IMR-90 (cell line): ENCODE data around the gene LENEP. TPM values are rescaled to one million over a fixed set of nuclear protein-coding genes. Genes with fewer than 3 reads are reported as not detected.

Experiments used
- ATAC-seq: fragments of 200-7000 bp; cut with Tn5 transposase; 2 replicates; pipeline ENCODE4 v1.9.1; 2020; ENCODE audit warnings: low read depth, mild to moderate bottlenecking, moderate library complexity
- BruUV-seq: library from RNA; stranded (reverse); fragments of 400-500 nt; replicated peaks from 2 replicates; lab custom pipeline; 2021; lab: Mats Ljungman, UMichigan
- CTCF ChIA-PET: fragments of 300-600 bp; formaldehyde crosslinking; extraction: SDS; loops from one replicate; lab custom pipeline; 2021; ENCODE audit warnings: antibody characterized with exemption; lab: Yijun Ruan, JAX
- POLR2A ChIA-PET: fragments of 300-600 bp; sonication (Branson Sonifier 250); formaldehyde crosslinking; loops from one replicate; lab custom pipeline; 2022; ENCODE audit warnings: antibody characterized with exemption; ENCODE audit not compliant: unreplicated experiment; lab: Charles Lee
- DNase-seq: peaks from one replicate; pipeline ENCODE4 v3.0.0; 2013
- H2AFZ ChIP-seq: replicated peaks from 2 replicates; pipeline ENCODE3; 2013; ENCODE audit warnings: low read length, mild to moderate bottlenecking; ENCODE audit not compliant: poor library complexity
- H2AK5ac ChIP-seq: 2 replicates; pipeline ENCODE4 v1.6.1; 2013; ENCODE audit warnings: low read depth, low read length, inconsistent platforms
- H2AK9ac ChIP-seq: replicated peaks from 2 replicates; pipeline ENCODE3; 2013; ENCODE audit warnings: mild to moderate bottlenecking, low read depth, low read length, moderate library complexity; ENCODE audit not compliant: poor library complexity
- H2BK120ac ChIP-seq: 2 replicates; pipeline ENCODE4 v1.6.1; 2013; ENCODE audit warnings: low read depth, low read length, inconsistent platforms
- H2BK15ac ChIP-seq: 3 replicates; pipeline ENCODE4 v1.6.1; 2013; ENCODE audit warnings: low read depth, low read length, inconsistent platforms
- H2BK20ac ChIP-seq: 2 replicates; pipeline ENCODE4 v1.6.1; 2013; ENCODE audit warnings: low read depth, mild to moderate bottlenecking, inconsistent platforms, low read length, moderate library complexity
- H2BK5ac ChIP-seq: 2 replicates; pipeline ENCODE4 v1.6.1; 2013; ENCODE audit warnings: mild to moderate bottlenecking, low read depth, low read length, inconsistent platforms; ENCODE audit not compliant: poor library complexity, severe bottlenecking
- H3K14ac ChIP-seq: replicated peaks from 2 replicates; pipeline ENCODE4 v1.6.1; 2013; ENCODE audit warnings: low read depth, low read length, inconsistent platforms
- H3K18ac ChIP-seq: 2 replicates; pipeline ENCODE4 v1.6.1; 2013; ENCODE audit warnings: low read depth, low read length, control low read depth
- H3K23ac ChIP-seq: 2 replicates; pipeline ENCODE4 v1.6.1; 2013; ENCODE audit warnings: low read depth, low read length, inconsistent platforms
- H3K27ac ChIP-seq: 2 replicates; pipeline ENCODE4 v1.5.1; 2013; ENCODE audit warnings: mild to moderate bottlenecking, control low read depth, low read length; ENCODE audit not compliant: insufficient read depth
- H3K27me3 ChIP-seq: 2 replicates; pipeline ENCODE4 v1.6.1; 2013; ENCODE audit warnings: low read length; ENCODE audit not compliant: control insufficient read depth, insufficient read depth
- H3K36me3 ChIP-seq: 2 replicates; pipeline ENCODE4 v1.6.1; 2013; ENCODE audit warnings: low read length, mixed read lengths; ENCODE audit not compliant: control insufficient read depth, insufficient read depth
- H3K4ac ChIP-seq: 2 replicates; pipeline ENCODE4 v1.6.1; 2013; ENCODE audit warnings: low read depth, low read length, inconsistent platforms
- H3K4me1 ChIP-seq: 2 replicates; pipeline ENCODE4 v1.6.1; 2013; ENCODE audit warnings: low read length, mixed read lengths; ENCODE audit not compliant: control insufficient read depth, insufficient read depth
- H3K4me2 ChIP-seq: 2 replicates; pipeline ENCODE4 v1.6.1; 2013; ENCODE audit warnings: low read depth, mild to moderate bottlenecking, control low read depth, low read length, moderate library complexity
- H3K4me3 ChIP-seq: 2 replicates; pipeline ENCODE4 v1.5.1; 2013; ENCODE audit warnings: low read depth, mild to moderate bottlenecking, control low read depth, low read length, moderate library complexity; ENCODE audit not compliant: insufficient read depth
- H3K56ac ChIP-seq: 2 replicates; pipeline ENCODE4 v1.6.1; 2013; ENCODE audit warnings: low read length, inconsistent platforms; ENCODE audit not compliant: insufficient read depth; ENCODE audit errors: extremely low read depth
- H3K79me1 ChIP-seq, 2 experiments: 2 replicates each; pipeline ENCODE4 v1.6.1; 2013; ENCODE audit warnings: low read length in 2 of 2, inconsistent platforms in 1 of 2, low read depth in 1 of 2
- H3K9ac ChIP-seq: 2 replicates; pipeline ENCODE4 v1.6.1; 2013; ENCODE audit warnings: low read depth, low read length, control low read depth
- H3K9me1 ChIP-seq: 2 replicates; pipeline ENCODE4 v1.6.1; 2013; ENCODE audit warnings: low read length, inconsistent platforms; ENCODE audit not compliant: insufficient read depth
- H3K9me3 ChIP-seq: 2 replicates; pipeline ENCODE4 v1.6.1; 2013; ENCODE audit warnings: low read length; ENCODE audit not compliant: control insufficient read depth, insufficient read depth
- H4K20me1 ChIP-seq: 2 replicates; pipeline ENCODE4 v1.6.1; 2013; ENCODE audit warnings: low read length, inconsistent platforms; ENCODE audit not compliant: insufficient read depth
- H4K5ac ChIP-seq: 2 replicates; pipeline ENCODE4 v1.6.1; 2013; ENCODE audit warnings: mild to moderate bottlenecking, low read depth, low read length, control low read depth
- H4K8ac ChIP-seq, 2 experiments: 2 replicates each; pipeline ENCODE4 v1.6.1; 2013; ENCODE audit warnings: low read depth in 2 of 2, low read length in 2 of 2, control low read depth in 1 of 2, inconsistent platforms in 1 of 2
- H4K91ac ChIP-seq: 2 replicates; pipeline ENCODE4 v1.6.1; 2013; ENCODE audit warnings: low read depth, low read length, inconsistent platforms; ENCODE audit not compliant: insufficient read depth
- BHLHE40 ChIP-seq: fragments of 150-350 bp; IDR thresholded peaks from 2 replicates; pipeline ENCODE4 v1.6.1; 2016; ENCODE audit warnings: mild to moderate bottlenecking, low read depth, low read length
- CHD1 ChIP-seq: IDR thresholded peaks from 2 replicates; pipeline ENCODE4 v1.6.1; 2012; ENCODE audit warnings: low read depth, low read length, improper control_type of control experiment
- USF2 ChIP-seq: fragments of 150-350 bp; IDR thresholded peaks from 2 replicates; pipeline ENCODE4 v1.6.1; 2017; ENCODE audit warnings: mild to moderate bottlenecking, antibody characterized with exemption, low read length, low read depth
- WGBS, 2 experiments: methylation state at CpG; one replicate each; pipeline versions ENCODE4 v1.1.5 to v1.1.7; 2013; ENCODE audit warnings: missing lambda C conversion rate in 2 of 2; ENCODE audit not compliant: insufficient read length in 1 of 2; ENCODE audit errors: extremely low coverage in 2 of 2; 5-methylcytosine and 5-hydroxymethylcytosine counted together
- dilution Hi-C: fragments of 300-500 bp; cut with HindIII; formaldehyde crosslinking; loops from one replicate; pipeline ENCODE4 v1.14.3; 2018; ENCODE audit warnings: low sequenced_read_pairs; ENCODE audit not compliant: unreplicated experiment
- in situ Hi-C: fragments of 300-500 bp; cut with MboI; formaldehyde crosslinking; loops from 3 replicates; pipeline ENCODE4 v1.14.3; 2019; ENCODE audit warnings: low sequenced_read_pairs, inconsistent platforms, mixed read lengths
- intact Hi-C: fragments of 100-400 bp; cut with micrococcal nuclease; formaldehyde crosslinking; loops from 2 replicates; pipeline ENCODE4 v1.10.0; 2022
- polyA plus RNA-seq, 3 experiments: library from polyadenylated mRNA; depleted of rRNA; stranded (reverse); fragments of >200 nt; gene quantifications; 2 replicates each; pipeline ENCODE4 v1.2.3, GENCODE V29; 2012; ENCODE audit warnings: low replicate concordance in 1 of 3
- total RNA-seq: library from RNA; depleted of rRNA; stranded (reverse); fragments of >200 nt; gene quantifications from 2 replicates; pipeline ENCODE4 v1.2.3, GENCODE V29; 2012

The LENEP gene
- total and polyA plus RNA-seq, 2 of the 4 experiments (the other 2 are of a cell fraction): not detected

DNA sequence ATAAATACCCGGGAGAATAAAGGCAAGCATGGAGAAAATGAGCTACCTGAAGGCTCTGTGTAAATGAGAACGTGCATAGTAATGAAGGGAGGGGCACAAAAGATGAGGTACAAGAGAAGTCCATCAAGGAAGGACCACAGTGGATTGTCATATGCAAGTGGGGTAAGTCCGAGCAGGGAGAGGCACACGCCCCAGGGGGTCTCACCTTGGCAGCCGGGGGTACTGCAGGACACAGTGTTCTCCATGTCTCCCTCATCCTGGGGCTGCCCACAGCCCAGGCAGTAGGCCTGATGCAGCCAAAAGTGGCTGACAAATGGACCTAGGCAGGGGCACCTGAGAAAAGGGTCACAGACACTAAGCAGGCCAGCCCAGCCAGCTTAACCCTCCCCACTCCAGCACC is 30.2 kb downstream of the LENEP start:
- no peaks in the 10 kb centered on the region for H3K9me3 ChIP-seq
- H3K36me3 ChIP-seq: no peaks in the 10 kb centered on the region
- TF ChIP-seq CHD1: no peak
- no peak for TF ChIP-seq BHLHE40
- TF ChIP-seq USF2: no peak
- no TSS peak for BruUV-seq
- H3K56ac ChIP-seq: no peak overlapping the region
- peaks cover 2% of the 10 kb centered on the region; the same call in 1 of the 2 replicates for H3K27me3 ChIP-seq
- no peak overlapping the region for H3K23ac ChIP-seq
- H4K20me1 ChIP-seq: no peaks in the 10 kb centered on the region
- no peak overlapping the region for H2BK120ac ChIP-seq
- H3K14ac ChIP-seq: no peak overlapping the region
- no peak overlapping the region for H2AK9ac ChIP-seq
- dilution Hi-C loops (no loop called here), intact Hi-C loops (no loop called here), in situ Hi-C loops (no loop called here)
- no peak overlapping the region for H4K91ac ChIP-seq
- WGBS, 2 experiments: no CpG with 5 or more reads among the region's 5 CpGs
- no peak overlapping the region for H3K18ac ChIP-seq
- H3K4me2 ChIP-seq: no peak overlapping the region
- H3K79me1 ChIP-seq: no peaks in the 10 kb centered on the region
- no peak overlapping the region for H2BK5ac ChIP-seq
- H3K9ac ChIP-seq: no peak overlapping the region
- peaks cover 3% of the 10 kb centered on the region; the same call in 1 of the 2 replicates for H3K4me1 ChIP-seq
- H3K9me1 ChIP-seq: peaks cover 4% of the 10 kb centered on the region
- POLR2A ChIA-PET: no interaction called here
- CTCF ChIA-PET: no interaction called here
- H4K5ac ChIP-seq: no peak overlapping the region
- H3K27ac ChIP-seq: no peak overlapping the region
- no peak overlapping the region for H2BK15ac ChIP-seq
- H2AK5ac ChIP-seq: no peak overlapping the region
- H3K4me3 ChIP-seq: no peak overlapping the region
- no peak overlapping the region for H4K8ac ChIP-seq
- no peak for DNase-seq
- no peak for ATAC-seq
- H2AFZ ChIP-seq: no peak overlapping the region
- H3K4ac ChIP-seq: no peak overlapping the region
- H2BK20ac ChIP-seq: no peak overlapping the region
